NOMO-1 treated with dmso at 0.1 percent for 144 hours (cell line): Measurements from ENCODE around the gene C17orf58.
"Not testable (repeated sequence)": the region's sequence is repeated elsewhere in the genome, so short reads cannot be mapped to it uniquely, and the experiment has no call there.

Experiments used
- DNase-seq: peaks from one replicate; lab custom pipeline; 2025; ENCODE audit not compliant: unreplicated experiment; lab: John Stamatoyannopoulos, UW

Gene C17orf58

DNA sequence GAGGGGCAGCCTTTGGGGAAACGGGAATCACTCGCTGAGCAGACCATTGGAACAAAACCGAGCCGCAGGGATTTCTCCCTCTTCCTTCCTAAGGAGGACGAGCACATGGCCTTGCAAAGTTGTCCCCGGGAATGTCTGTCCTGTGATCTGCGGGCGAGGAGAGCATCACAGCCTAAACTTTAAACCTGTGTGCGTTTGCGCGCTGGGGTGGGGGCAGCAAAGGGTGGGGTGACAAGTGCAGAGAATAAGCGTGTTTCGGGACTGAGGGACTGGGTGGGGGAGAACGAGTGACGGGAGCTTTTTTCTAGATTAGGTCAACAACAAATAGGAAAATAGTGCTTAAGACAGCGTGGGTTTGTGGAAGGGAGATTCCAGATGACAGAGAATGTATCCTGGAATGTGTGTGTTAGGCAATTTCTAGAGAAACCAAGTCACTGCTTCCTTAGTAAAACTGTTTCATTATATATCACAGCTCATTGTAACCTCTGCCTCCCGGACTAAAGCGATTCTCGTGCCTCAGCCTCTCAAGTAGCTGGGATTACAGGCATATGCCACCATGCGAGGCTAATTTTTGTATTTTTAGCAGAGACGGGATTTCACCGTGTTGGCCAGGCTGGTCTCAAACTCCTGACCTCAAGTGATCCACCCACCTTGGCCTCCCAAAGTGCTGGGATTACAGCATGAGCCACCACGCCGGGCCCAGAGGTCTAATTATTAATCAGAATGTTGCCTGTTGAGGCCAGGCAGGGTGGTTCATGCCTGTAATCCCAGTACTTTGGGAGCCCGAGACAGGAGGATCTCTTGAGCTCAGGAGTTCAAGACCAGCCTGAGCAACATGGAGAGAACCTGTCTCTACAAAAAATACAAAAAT lies at the start of gene C17orf58:
TSS of gene C17orf58 (minus strand) at position 169 of the 871 bp plus-strand sequence. CDS start 271 bp downstream, outside the sequence.
- DNase-seq, result not testable (repeated sequence)

- no peak for DNase-seq
These were observed 40.3 kb upstream of the C17orf58 start for GRCh38 chr17:68036304-68037147.

DNA sequence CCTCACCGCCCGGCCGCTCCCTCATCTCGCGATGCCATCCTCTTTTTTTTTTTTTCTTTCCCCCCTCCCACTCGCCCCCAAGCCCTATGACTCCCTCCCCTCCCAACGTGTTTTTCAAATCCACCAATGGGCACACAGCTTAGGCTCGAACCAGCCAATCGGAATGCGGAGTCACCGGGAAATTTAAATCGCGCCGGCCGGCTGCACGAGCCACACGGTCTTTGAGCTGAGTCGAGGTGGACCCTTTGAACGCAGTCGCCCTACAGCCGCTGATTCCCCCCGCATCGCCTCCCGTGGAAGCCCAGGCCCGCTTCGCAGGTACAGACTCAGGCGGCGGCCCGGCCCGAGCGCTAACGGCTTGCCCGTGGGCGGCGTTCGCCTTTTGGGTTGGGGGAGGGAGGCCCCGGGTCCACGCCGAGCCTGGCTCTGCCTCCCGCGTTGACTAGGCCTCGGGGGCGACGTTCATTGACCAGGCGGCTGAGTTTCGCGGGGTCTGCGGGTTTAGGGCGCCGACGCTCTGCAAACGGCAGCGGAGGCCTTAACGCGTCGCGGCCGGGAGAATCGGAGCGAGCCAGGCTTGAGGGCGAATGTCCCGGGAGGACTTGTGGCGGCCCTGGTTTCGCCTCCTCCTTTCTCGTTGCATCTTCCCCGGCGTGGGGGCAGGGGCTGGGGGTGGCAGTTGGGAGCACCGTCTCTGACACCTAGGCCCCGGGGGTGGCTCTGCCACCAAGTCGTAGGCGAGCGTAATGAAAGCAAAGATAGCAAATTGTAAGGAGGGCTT lies 39.4 kb upstream of the C17orf58 start, which contains the start of gene KPNA2:
TSS of gene KPNA2 (plus strand) at position 213 of the 781 bp plus-strand sequence. CDS start 1,398 bp downstream, outside the sequence.
- peak; percentile 97 for DNase-seq

DNA sequence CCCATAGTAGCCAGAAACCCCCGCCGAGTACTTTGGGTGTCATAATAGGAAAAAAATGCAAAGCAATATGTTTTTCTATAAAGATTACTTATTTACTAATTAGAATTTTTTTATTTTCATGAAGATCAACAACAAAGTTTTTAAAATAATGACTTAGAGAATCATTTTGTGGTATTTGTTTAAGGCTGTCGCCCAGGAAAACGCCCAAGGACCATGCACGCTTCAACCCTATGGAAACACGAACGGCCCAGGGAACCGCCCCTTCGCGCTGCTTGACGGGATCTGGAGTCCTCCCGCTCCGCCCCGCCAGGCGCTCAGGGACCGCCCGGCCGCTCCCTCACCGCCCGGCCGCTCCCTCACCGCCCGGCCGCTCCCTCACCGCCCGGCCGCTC lies 38.9 kb upstream of the C17orf58 start:
- peak; percentile 97 for DNase-seq

GRCh38 chr17:68034452-68034776 lies 38.1 kb upstream of the C17orf58 start:
- DNase-seq, result no peak

DNA sequence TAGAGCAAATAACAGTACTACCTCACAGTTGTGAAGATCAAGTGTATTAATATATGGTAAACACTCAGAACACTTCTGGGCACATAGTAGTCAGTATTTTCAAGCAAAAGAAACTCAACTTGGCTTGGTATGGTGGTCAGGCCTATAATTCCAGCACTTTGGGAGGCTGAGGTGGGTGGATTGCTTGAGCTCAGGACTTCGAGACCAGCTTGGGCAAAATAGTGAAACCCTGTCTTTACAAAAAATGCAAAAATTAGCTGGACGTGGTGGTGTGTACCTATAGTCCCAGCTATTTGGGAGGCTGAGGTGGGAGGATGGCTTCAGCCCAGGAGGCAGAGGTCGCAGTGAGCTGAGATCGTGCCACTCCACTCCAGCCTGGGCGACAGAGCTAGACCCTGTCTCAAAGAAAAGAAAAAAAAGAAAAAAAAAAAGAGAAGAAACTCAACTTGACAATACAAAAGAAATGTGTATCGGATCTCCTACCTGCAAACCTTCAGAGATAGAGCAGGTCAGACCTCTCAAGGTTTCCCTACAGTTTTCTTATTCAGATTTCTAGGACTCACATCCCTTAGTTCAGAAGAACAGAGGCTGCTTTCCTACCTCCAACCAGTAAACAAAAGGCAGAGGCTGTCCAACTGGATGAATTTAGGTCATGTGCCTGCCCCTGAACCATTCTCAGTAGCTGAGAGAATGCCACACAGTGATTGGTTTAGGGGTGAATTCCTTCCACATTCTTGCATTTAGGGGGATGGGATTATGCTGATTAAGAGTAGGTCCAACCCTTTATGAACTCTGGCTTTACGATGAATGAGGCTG lies 37.6 kb upstream of the C17orf58 start:
- DNase-seq, result no peak

GRCh38 chr17:68029512-68030215 lies 33.4 kb upstream of the C17orf58 start:
- DNase-seq, result no peak

GRCh38 chr17:68022547-68022946 lies 26.3 kb upstream of the C17orf58 start:
- DNase-seq, result not testable (repeated sequence)

DNA sequence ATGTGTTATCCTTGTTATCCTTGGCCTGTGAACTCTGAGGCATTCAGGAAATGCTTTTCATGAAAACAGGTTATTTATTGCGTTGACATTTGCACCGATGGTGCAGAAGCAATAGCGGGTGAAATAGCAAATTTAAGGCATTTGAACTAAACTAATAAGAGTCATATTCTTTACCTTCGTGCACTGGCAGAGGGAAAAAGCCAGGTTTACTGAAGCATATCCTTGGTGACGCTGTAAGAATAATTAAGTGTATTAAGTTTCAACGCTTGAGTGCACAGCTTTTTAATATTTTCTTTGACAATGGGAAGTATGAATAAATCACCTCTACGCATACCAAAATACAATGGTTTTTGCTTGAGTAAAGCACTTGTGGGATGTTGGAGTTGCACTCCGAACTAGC lies 25.7 kb upstream of the C17orf58 start:
- no peak for DNase-seq

- DNase-seq, result not testable (repeated sequence)
These were observed 24.5 kb upstream of the C17orf58 start for GRCh38 chr17:68020791-68021190.

DNA sequence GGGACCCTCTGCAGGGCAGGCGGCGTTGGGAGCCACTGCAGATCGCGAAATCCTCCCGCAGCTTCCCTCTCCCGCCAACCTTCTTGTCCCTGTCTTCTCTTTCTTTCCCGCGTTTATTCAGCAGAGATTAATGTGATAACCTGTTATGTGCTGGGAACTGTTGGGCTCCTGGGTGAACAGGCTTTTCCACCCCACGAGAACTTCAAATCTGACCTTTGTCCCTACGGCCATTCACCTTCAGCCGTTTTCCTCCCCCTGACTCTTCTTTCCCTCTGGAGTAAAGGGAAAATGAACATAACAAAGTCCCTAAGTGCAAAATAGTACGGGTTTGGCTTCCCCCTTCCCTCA lies 24.1 kb upstream of the C17orf58 start:
- DNase-seq, result no peak

- DNase-seq, result peak; percentile 92
These were observed 23.6 kb upstream of the C17orf58 start for GRCh38 chr17:68019675-68020408.

DNA sequence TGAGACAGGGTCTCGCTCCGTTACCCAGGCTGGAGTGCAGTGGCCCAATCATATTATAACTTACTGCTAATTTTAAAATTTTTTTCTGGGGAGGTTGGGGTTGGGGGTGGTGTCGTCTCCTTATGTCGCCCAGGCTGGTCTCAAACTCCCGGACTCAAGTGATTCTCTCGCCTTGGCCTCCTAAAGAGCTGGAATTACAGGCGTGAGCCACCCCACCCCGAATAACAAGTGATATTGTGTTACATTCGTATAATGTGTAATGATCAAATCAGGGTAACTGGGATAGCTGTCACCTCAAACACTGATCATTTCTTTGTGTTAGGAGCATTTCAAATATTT lies 23.0 kb upstream of the C17orf58 start:
- no peak for DNase-seq

GRCh38 chr17:68018493-68018892 lies 22.2 kb upstream of the C17orf58 start:
- not testable (repeated sequence) for DNase-seq

GRCh38 chr17:68016838-68017237 lies 20.6 kb upstream of the C17orf58 start:
- DNase-seq, result no peak

DNA sequence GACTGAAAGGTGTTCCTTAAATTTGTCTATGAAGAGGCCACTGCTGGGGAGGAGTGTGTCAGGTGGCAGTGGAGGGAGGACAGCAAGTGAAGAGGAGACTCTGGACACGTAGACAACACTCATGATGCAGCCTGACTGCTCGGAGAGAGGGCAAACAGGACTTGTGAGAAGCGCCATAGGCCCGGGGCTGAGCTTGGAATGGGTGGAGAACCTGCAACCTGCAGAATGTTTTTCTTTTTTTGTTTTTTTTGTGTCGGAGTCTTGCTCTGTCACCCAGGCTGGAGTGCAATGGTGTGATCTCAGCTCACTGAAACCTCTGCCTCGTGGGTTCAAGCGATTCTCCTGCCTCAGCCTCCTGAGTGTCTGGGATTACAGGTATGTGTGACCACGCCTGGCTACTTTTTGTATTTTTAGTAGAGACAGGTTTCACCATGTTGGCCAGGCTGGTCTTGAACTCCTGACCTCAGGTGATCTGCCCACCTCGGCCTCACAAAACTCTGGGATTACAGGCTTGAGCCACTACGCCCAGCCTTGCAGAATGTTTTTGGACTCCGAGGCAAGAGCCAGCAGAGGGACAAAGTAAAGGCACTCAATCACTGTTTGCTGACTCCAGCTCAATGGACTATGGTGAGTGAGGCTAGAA lies 18.9 kb upstream of the C17orf58 start:
- DNase-seq, result no peak

- no peak for DNase-seq
These were observed 17.1 kb upstream of the C17orf58 start for GRCh38 chr17:68013385-68013784.

DNA sequence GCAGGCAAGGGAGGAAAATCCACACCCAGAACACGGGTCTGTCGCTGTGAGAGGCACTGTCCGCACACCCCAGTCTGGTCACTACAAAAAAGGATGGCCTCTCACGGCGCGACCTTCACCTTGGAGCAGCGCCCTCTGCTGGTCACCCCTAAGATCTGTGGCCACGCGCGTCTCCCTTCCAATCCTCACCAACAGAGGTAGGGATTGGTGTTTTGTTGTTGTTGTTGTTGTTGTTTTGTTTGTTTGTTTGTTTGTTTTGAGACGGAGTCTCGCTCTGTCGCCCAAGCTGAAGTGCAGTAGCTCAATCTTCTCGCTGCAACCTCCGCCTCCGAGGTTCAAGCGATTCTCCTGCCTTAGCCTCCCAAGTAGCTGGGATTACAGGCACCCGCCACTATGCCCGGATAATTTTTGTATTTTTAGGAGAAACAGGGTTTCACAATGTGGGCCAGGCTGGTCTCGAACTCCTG lies 15.0 kb upstream of the C17orf58 start:
- DNase-seq, result peak; percentile 23

DNA sequence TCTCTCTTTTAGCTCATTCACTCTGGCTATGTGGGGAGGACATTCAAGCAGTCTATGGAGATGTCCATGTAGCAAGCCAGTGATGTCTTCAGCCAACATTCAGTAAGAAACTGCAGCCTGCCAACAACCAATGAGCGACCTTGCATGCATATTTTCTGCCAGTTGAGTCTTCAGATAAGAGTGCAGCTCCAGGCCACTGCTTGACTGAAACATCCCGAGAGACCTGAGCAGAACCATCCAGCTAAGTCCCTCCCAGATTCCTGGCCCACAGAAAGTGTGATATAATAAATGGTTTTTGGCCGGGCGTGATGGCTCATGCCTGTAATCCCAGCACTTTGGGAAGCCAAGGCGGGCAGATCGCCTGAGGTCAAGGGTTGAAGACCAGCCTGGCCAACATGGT lies 10.5 kb upstream of the C17orf58 start:
- DNase-seq, result no peak
